GM19351 (cell line): Measurements from ENCODE around the gene CDK5.

Experiments
- ATAC-seq: cut with Tn5 transposase; IDR thresholded peaks from one replicate; pipeline ENCODE4 v1.9.1; 2021; ENCODE audit warnings: mild to moderate bottlenecking, moderate library complexity; ENCODE audit not compliant: unreplicated experiment

The CDK5 gene

GRCh38 chr7:151087245-151088018 lies 29.7 kb upstream of the CDK5 start:
- ATAC-seq: no peak

- ATAC-seq: no peak
Observed at GRCh38 chr7:151086802-151087244, 29.1 kb upstream of the CDK5 start.

GRCh38 chr7:151085691-151086620 lies 28.3 kb upstream of the CDK5 start, which contains the start of gene AGAP3:
Gene AGAP3 (plus strand): TSS chr7:151086475. CDS start chr7:151086742, 267 bp downstream.
- ATAC-seq: peak; percentile 42

GRCh38 chr7:151085329-151085690 lies 27.6 kb upstream of the CDK5 start:
- ATAC-seq: no peak

GRCh38 chr7:151083824-151084160 lies 26.1 kb upstream of the CDK5 start:
- no peak for ATAC-seq

- peak; percentile 47 for ATAC-seq
Observed at GRCh38 chr7:151083071-151083823, 25.6 kb upstream of the CDK5 start, which contains the start of gene TMUB1. Gene TMUB1 (minus strand): TSS chr7:151083493. CDS start chr7:151082563, 930 bp downstream.

GRCh38 chr7:151082141-151083070 lies 24.7 kb upstream of the CDK5 start:
- ATAC-seq: no peak

- ATAC-seq: no peak
Observed at GRCh38 chr7:151081170-151082101, 23.7 kb upstream of the CDK5 start.

- ATAC-seq: peak; percentile 76
Observed at GRCh38 chr7:151080522-151081169, 22.9 kb upstream of the CDK5 start, which contains the start of gene FASTK. Gene FASTK (minus strand): TSS chr7:151080809. CDS start chr7:151080766, 43 bp downstream.

GRCh38 chr7:151080067-151080521 lies 22.4 kb upstream of the CDK5 start:
- ATAC-seq: no peak

GRCh38 chr7:151079199-151079910 lies 21.7 kb upstream of the CDK5 start:
- no peak for ATAC-seq

GRCh38 chr7:151078233-151079040 lies 20.7 kb upstream of the CDK5 start:
- ATAC-seq: no peak

GRCh38 chr7:151077705-151078232 lies 20.1 kb upstream of the CDK5 start:
- no peak for ATAC-seq

- ATAC-seq: no peak
Observed at GRCh38 chr7:151076863-151077704, 19.4 kb upstream of the CDK5 start.

GRCh38 chr7:151075978-151076426 lies 18.3 kb upstream of the CDK5 start:
- ATAC-seq: no peak

GRCh38 chr7:151075662-151075971 lies 17.9 kb upstream of the CDK5 start:
- no peak for ATAC-seq
